SK-N-SH treated with all-trans-retinoic acid at 6 μM for 48 hours (cell line): ENCODE data around the gene UCKL1.

ENCODE experiments used
- CSDC2 ChIP-seq: fragments of 250-450 bp; sonication (Bioruptor Pico); IDR thresholded peaks from 2 replicates; pipeline ENCODE4 v1.5.0; 2020; ENCODE audit warnings: mild to moderate bottlenecking, moderate library complexity
- ISL1 ChIP-seq: fragments of 250-450 bp; sonication (Bioruptor Pico); IDR thresholded peaks from 2 replicates; pipeline ENCODE4 v2.1.2; 2022; ENCODE audit warnings: mild to moderate bottlenecking, moderate library complexity
- OSR1 ChIP-seq: fragments of 250-450 bp; sonication (Bioruptor Pico); IDR thresholded peaks from 2 replicates; pipeline ENCODE4 v1.8.0; 2022; ENCODE audit warnings: moderate library complexity, mild to moderate bottlenecking, inconsistent platforms
- PATZ1 ChIP-seq: fragments of 250-450 bp; sonication (Bioruptor Pico); IDR thresholded peaks from 2 replicates; pipeline ENCODE4 v1.8.0; 2020; ENCODE audit warnings: mild to moderate bottlenecking, moderate library complexity, borderline replicate concordance
- PPARA ChIP-seq: fragments of 250-450 bp; sonication (Bioruptor Pico); IDR thresholded peaks from 2 replicates; pipeline ENCODE4 v1.5.0; 2020; ENCODE audit warnings: mild to moderate bottlenecking, borderline replicate concordance
- TOX ChIP-seq: fragments of 250-450 bp; sonication (Bioruptor Pico); IDR thresholded peaks from 2 replicates; pipeline ENCODE4 v1.8.0; 2021; ENCODE audit warnings: mild to moderate bottlenecking, moderate library complexity, borderline replicate concordance
- ZC3H10 ChIP-seq: fragments of 250-450 bp; sonication (Bioruptor Pico); IDR thresholded peaks from 2 replicates; pipeline ENCODE4 v1.5.1; 2021; ENCODE audit warnings: mild to moderate bottlenecking, moderate library complexity
- ZFP3 ChIP-seq: fragments of 250-450 bp; sonication (Bioruptor Pico); IDR thresholded peaks from 2 replicates; pipeline ENCODE4 v1.5.0; 2020; ENCODE audit warnings: mild to moderate bottlenecking, moderate library complexity
- ZFP30 ChIP-seq: fragments of 450-650 bp; formaldehyde crosslinking; IDR thresholded peaks from 2 replicates; pipeline ENCODE4 v1.5.0; 2022; ENCODE audit warnings: mild to moderate bottlenecking, moderate library complexity
- ZNF565 ChIP-seq: fragments of 450-650 bp; formaldehyde crosslinking; conservative IDR thresholded peaks from 2 replicates; pipeline ENCODE4 v1.5.0; 2020; ENCODE audit warnings: low read depth, mild to moderate bottlenecking, moderate library complexity
- ZNF70 ChIP-seq: fragments of 450-650 bp; formaldehyde crosslinking; IDR thresholded peaks from 2 replicates; pipeline ENCODE4 v1.5.0; 2020; ENCODE audit warnings: mild to moderate bottlenecking, moderate library complexity
- ZNF8 ChIP-seq: fragments of 450-650 bp; formaldehyde crosslinking; IDR thresholded peaks from 2 replicates; pipeline ENCODE4 v1.5.0; 2020; ENCODE audit warnings: mild to moderate bottlenecking, moderate library complexity

GRCh38 chr20:63931735-63932134 is 24.5 kb downstream of the UCKL1 start:
- TF ChIP-seq ZNF70, result no peak
- TF ChIP-seq ISL1 (CRISPR knock-in tag), result no peak
- no peak for TF ChIP-seq PATZ1 (CRISPR knock-in tag)
- no peak for TF ChIP-seq ZNF8 (CRISPR knock-in tag)
- TF ChIP-seq ZNF565 (CRISPR knock-in tag), result no peak
- no peak for TF ChIP-seq PPARA
- no peak for TF ChIP-seq ZFP3 (CRISPR knock-in tag)
- no peak for TF ChIP-seq CSDC2 (CRISPR knock-in tag)
- no peak for TF ChIP-seq ZC3H10 (CRISPR knock-in tag)
- no peak for TF ChIP-seq ZFP30 (CRISPR knock-in tag)
- TF ChIP-seq OSR1, result no peak
- TF ChIP-seq TOX (CRISPR knock-in tag), result no peak
